Activated CD8-positive, alpha-beta memory T cell treated with anti-CD3 and anti-CD28 coated beads, Interleukin-2, amount 50 U/mL, for 24 hours (primary cell): ENCODE results near the gene TP53TG3.
"Not testable (repeated sequence)": the region's sequence is repeated elsewhere in the genome, so short reads cannot be mapped to it uniquely, and the experiment has no call there.

Experiments used
- DNase-seq: peaks from one replicate; pipeline ENCODE4 v3.0.0-alpha.2; 2020; ENCODE audit errors: extremely low read depth

TP53TG3 gene, protein sequence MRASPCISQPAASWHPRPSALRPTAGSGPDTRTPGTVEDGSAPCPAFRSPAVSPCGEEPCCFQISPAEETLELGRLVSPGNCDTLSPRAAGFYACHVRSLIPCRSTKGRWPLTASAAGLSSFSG

DNA sequence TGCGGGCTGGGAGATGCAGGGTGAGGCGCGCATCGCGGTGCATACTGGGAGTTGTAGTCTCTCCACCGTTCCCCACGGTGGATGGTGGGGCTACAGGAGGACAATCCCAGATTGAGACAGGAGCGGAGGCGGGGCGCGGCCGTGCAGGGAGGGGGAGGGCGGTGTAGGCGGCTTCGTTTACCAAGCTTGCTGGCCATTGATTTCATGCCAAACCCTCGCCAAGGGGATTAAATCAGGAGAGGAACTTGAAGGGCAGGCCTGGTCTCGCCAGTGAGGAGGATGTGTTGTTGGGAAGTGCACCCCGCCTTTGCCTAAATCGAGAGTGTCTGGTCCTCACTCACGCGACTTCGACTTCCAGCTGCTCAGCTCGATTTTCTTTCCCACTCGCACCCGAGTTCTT, at the start of gene TP53TG3:
TSS of gene TP53TG3 (minus strand) at position 101 of the 400 bp plus-strand sequence. CDS start at position 33, 68 bp downstream.
- DNase-seq, result not testable (repeated sequence)

DNA sequence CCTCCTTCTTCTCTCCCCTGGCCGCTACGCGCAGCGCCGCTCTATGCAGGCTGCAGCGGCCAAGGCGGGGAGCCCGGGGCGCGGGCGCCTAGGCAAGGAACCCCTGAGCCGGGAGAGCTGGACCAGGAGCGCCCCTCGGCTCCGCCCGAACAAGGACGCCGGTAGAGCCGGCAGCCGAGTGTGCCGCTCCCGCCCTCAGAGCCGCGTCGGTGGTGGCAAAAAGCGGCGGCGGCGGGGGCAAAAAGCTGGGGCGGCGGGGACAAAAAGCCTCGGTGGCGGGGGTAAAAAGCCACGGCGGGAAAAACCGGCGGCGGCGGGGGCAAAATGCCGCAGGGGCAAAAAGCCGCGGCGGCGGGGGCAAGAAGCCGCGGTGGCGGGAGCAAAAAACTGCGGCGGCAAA, 25.1 kb downstream of the TP53TG3 start:
- not testable (repeated sequence) for DNase-seq

DNA sequence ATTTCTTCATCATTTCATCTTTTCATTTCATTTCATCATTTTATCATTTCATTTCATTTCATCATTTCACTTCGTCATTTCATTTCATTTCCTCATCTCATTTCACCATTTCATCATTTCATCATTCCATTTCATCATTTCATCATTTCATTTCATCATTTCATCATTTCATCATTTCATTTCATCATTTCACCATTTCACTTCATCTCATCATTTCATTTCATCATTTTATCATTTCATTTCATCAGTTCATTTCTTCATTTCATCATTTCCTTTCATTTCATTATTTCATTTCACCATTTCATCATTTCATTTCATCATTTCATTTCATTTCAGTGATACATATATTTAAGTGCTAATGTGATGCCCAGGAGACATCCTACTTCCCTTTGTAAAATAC, 28.4 kb downstream of the TP53TG3 start:
- DNase-seq, result not testable (repeated sequence)

DNA sequence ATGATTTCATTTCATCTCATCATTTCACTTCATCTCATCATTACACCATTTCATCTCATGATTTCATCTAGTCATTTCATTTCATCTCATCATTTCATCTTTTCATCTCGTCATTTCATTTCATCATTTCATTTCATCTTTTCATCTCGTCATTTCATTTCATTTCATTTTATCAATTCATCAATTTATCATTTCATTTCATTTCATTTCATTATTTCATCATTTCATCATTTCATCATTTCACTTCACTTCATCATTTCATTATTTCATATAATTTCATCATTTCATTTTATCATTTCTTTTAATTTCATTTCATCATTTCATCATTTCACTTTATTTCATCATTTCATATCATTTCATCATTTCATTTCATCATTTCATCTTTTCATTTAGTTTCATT, 29.2 kb downstream of the TP53TG3 start:
- DNase-seq, result not testable (repeated sequence)

DNA sequence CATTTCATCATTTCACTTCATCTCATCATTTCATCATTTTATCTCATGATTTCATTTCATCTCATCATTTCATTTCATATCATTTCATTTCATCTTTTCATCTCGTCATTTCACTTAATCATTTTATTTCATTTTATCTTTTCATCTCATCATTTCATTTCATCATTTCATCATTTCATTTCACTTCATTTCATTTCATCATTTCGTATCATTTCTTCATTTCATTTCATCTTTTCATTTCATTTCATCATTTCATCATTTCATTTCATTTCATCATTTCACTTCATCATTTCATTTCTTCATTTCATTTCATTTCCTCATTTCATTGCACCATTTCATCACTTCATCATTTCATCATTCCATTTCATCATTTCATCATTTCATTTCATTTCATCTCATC, 29.8 kb downstream of the TP53TG3 start:
- DNase-seq, result not testable (repeated sequence)

DNA sequence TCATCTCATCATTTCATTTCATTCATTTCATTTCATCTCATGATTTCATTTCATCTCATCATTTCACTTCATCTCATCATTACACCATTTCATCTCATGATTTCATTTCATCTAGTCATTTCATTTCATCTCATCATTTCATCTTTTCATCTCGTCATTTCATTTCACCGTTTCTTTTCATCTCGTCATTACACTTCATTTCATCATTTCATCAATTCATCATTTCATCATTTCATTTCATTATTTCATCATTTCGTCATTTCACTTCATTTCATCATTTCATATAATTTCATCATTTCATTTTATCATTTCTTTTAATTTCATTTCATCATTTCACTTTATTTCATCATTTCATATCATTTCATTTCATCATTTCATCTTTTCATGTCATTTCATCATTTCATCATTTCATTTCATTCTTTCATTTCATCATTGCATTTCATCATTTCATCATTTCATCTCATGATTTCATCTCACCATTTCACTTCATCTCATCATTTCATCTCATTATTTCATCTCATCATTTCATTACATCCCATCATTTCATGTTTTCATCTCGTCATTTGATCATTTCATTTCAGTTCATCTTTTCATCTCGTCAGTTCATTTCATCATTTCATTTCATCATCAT, 30.6 kb downstream of the TP53TG3 start:
- not testable (repeated sequence) for DNase-seq

DNA sequence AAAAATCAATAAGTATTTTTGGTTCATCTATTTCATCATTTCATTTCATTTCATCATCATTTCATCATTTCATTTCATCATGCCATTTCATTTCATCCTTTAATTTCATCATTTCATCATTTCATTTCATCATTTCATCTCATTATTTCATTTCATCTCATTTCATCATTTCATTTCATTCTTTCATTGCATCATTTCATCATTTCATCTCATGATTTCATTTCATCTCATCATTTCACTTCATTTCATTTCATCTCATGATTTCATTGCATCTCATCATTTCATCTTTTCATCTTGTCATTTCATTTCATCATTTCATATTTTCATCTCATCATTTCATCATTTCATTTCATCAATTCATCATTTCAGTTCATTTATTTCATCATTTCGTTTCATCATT, 31.2 kb downstream of the TP53TG3 start:
- not testable (repeated sequence) for DNase-seq

DNA sequence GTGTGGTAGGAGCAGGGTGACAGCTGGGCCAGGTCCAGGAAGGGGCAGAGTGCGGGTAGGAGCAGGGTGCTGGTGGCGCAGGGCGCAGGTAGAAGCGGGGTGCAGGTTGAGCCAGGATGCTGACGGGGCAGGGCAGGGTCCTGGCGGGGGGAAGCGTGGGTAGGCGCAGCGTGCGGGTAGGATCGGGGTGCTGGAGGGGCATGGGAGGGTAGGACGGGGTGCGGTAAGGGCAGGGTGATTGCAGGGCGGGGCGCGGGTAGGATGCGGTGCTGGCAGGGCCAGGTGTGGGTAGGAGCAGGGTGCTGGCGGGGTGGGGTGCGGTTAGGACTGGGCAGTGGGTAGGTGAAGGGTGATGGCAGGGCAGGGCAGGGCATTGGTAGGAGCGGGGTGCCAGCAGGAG, 38.4 kb downstream of the TP53TG3 start:
- DNase-seq, result not testable (repeated sequence)

DNA sequence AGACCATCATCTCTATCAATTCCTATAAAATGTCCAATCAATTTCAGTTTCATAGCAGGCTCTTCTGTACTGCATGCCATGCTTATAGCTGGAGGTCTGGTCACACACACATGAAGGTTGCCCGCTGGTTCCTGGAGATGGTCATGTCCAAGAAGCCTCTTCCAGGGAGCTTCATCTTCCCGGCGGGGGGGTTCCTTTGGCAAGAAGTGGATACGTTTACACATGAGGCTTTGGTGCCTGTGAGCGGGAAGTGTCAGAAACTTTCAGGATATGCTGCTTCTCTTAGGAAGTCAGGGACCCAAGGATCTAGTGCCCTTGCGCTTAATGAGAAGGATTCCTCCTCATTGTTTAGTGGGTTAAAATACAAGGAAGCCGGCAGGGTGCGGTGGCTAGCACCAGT, 43.9 kb downstream of the TP53TG3 start:
- DNase-seq, result not testable (repeated sequence)
